HG02870 (cell line): Measurements from ENCODE around the gene PRPS1.
"Not testable (repeated sequence)": the region's sequence is repeated elsewhere in the genome, so short reads cannot be mapped to it uniquely, and the experiment has no call there.

Source experiments
- ATAC-seq: cut with Tn5 transposase; IDR thresholded peaks from one replicate; pipeline ENCODE4 v1.9.1; 2021; ENCODE audit warnings: mild to moderate bottlenecking, moderate library complexity; ENCODE audit not compliant: unreplicated experiment

Gene PRPS1

GRCh38 chrX:107629540-107629909 is 1.2 kb downstream of the PRPS1 start:
- ATAC-seq = no peak

GRCh38 chrX:107630031-107630689 is 1.9 kb downstream of the PRPS1 start:
- no peak for ATAC-seq

GRCh38 chrX:107632346-107632745 is 4.0 kb downstream of the PRPS1 start:
- no peak for ATAC-seq

GRCh38 chrX:107646735-107647134 is 18.4 kb downstream of the PRPS1 start:
- ATAC-seq = no peak

DNA sequence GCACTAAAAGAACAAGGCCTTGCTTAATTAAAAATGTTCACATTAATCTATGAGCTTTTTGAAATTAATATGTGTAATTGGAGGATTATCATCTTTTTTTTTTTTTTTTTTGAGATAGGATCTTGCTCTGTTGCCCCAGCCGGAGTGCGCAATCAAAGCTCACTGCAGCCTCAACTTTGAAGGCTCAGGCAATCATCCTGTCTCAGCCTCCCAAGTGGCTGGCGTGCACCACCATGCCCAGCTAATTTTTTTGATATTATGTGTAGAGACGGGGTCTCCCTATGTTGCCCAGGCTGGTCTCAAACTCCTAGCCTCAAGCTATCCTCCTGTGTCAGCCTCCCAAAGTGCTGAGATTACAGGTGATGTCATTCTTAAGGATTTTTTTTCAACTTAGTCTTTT is 20.0 kb downstream of the PRPS1 start:
- ATAC-seq = no peak

DNA sequence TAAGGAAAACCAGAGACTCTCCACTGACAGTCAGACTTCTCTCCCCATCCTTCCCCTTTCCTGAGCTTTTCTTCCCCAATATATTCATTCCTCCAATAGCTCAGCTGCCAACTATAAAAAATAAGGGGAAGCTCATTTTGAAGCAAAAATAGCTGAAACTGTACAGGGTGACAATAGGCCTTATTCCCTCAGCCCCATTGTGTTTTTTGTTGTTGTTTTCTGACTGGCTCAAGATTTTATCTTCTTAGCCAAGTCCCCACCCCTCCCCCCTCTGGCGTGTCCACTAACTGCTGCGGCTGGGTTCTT is 26.2 kb downstream of the PRPS1 start:
- ATAC-seq = no peak

DNA sequence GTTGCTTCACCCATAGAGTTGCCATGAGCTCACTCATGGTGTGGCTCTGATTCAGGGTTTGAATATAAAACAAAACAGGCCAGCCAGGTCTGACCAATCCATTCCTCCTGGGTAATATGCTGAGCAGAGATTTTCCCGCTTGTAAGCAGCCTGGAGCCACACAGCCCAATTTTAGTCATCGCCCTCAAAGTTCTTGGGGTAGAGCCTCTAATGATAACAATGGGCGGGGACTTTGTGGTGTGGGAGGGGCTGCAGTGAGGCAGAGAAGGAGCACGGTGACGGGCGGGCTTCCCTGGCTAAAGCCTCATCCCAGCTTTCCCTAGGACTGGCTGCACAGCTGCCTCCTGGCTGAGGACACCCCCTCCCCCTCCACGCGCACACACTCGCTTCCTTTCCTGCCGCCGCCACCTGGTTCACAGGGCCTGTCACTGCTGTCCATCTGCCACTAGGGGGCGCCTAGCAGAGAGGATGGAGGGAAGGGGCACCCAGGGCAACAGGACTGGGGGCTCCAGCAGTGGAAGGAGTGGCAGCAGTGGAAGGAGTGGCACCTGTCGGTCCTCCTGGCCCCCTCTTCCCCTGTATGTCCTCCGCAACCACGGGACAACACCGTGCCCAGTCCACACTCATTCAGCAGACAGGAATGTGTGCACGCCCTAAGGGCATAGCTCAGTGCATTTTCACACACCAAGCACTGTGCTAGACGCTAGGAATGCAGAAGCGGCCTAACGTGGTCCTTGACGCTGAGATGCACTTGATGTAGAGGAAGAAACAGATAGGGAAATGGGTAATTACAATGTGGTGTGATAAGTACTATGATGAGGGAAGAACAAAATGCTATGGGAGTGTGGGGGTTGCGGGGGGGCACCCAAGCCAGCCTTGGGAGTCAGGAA is 26.8 kb downstream of the PRPS1 start:
- ATAC-seq = peak; percentile 77

- ATAC-seq = no peak
Observed at GRCh38 chrX:107656978-107657377, 28.7 kb downstream of the PRPS1 start.

- ATAC-seq = no peak
Observed at GRCh38 chrX:107658660-107659059, 30.4 kb downstream of the PRPS1 start.

- no peak for ATAC-seq
Observed at GRCh38 chrX:107659286-107659685, 31.0 kb downstream of the PRPS1 start.

DNA sequence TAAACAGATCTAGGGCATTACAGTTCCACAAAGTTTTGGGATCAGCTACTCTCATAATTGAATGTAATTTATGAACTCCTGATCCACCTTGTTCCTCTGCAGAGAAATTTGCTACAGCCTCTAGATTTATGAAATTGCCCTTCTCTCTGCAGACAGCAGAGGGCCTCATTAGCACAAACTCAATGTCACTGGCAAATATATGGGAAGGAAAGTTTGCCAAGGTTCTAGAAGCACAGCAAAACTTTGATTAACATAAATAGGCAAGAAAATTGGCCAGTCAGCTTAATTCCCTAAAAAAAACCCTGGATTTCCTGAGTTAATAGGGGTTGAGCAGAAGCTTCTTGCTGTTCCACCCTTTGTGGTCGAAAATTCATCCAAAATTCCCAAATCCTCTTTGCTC is 31.5 kb downstream of the PRPS1 start:
- no peak for ATAC-seq

DNA sequence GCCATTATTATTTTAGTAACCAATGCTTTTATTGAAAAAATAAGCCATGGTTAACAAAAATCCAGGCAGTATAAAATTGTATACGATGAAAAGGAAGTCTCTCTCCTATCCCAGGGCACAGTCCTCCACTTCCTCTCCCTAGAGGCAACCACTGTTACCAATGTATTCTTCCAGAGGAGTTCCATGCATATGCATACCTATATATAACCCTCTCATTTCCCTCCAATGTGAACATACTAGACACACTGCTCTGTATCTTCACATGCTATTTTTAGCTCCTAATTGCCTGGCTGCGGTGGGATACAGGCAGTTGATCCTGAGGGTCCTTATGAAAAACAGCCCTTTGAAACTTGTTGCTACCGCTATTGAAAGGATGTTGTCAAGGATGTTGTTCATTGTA is 33.8 kb downstream of the PRPS1 start:
- no peak for ATAC-seq

- ATAC-seq = no peak
Observed at GRCh38 chrX:107662824-107663223, 34.5 kb downstream of the PRPS1 start.

- ATAC-seq = no peak
Observed at GRCh38 chrX:107666931-107667330, 38.6 kb downstream of the PRPS1 start.

GRCh38 chrX:107667426-107667825 is 39.1 kb downstream of the PRPS1 start:
- ATAC-seq = no peak

- not testable (repeated sequence) for ATAC-seq
Observed at GRCh38 chrX:107668710-107669109, 40.4 kb downstream of the PRPS1 start.

GRCh38 chrX:107669261-107669660 is 41.0 kb downstream of the PRPS1 start:
- no peak for ATAC-seq

GRCh38 chrX:107669885-107670628 is 41.7 kb downstream of the PRPS1 start:
- ATAC-seq = no peak

GRCh38 chrX:107671256-107671655 is 42.9 kb downstream of the PRPS1 start:
- not testable (repeated sequence) for ATAC-seq

DNA sequence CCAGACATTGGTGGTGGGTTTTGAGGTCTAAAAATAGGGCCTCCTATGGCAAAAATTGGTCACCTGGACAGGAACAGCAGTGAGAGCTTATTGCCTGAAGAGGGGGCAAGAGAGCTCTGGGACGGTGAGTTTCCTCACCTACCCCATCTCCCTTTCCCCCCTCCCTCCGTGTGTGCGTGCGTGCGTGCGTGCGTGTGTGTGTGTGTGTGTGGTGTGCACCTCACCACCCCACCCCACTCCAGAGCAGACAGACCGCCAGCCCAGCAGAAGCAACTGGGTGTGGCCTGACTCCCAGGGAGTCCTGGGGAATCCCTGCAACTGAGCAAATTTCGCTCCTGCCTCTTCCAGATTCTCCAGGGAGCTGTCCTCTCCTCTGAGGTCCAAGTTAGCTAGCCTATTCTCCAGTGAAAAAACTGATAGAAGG is 44.7 kb downstream of the PRPS1 start:
- peak; percentile 22 for ATAC-seq

GRCh38 chrX:107673431-107673830 is 45.1 kb downstream of the PRPS1 start:
- no peak for ATAC-seq
